Dermis microvascular lymphatic vessel endothelial cell (primary cell): ENCODE data around the gene USP17L13. TPM values are rescaled to one million over a fixed set of nuclear protein-coding genes. Genes with fewer than 3 reads are reported as not detected.
"Not testable (repeated sequence)": the region's sequence is repeated elsewhere in the genome, so short reads cannot be mapped to it uniquely, and the experiment has no call there.

Experiments
- DNase-seq, 2 donors: peaks; one replicate each; pipeline versions ENCODE4 v3.0.0 to v3.0.0-alpha.2; 2010; ENCODE audit warnings: low read depth in 2 of 2
- total RNA-seq: library from RNA; depleted of rRNA; stranded (reverse); fragments of >200 nt; gene quantifications from 2 replicates; pipeline ENCODE4 v1.2.1, GENCODE V29; 2014

The USP17L13 gene
- not detected in 2 replicates for total RNA-seq

GRCh38 chr4:9224596-9224995, at the start of gene USP17L13:
TSS of gene USP17L13 (plus strand) at chr4:9224896. CDS start at chr4:9224896, 0 bp downstream.
- DNase-seq: not testable (repeated sequence)

GRCh38 chr4:9210357-9210756, 14.3 kb upstream of the USP17L13 start, which contains the start of gene USP17L10:
TSS of gene USP17L10 (plus strand) at chr4:9210657. CDS start at chr4:9210657, 0 bp downstream.
- not testable (repeated sequence) for DNase-seq

- not testable (repeated sequence) for DNase-seq
These were observed 10.0 kb upstream of the USP17L13 start for GRCh38 chr4:9214701-9215100.

- not testable (repeated sequence) for DNase-seq
These were observed 9.6 kb upstream of the USP17L13 start, which contains the start of gene USP17L11 for GRCh38 chr4:9215105-9215504. TSS of gene USP17L11 (plus strand) at chr4:9215405. CDS start at chr4:9215405, 0 bp downstream.

- not testable (repeated sequence) for DNase-seq
These were observed 4.8 kb upstream of the USP17L13 start, which contains the start of gene USP17L12 for GRCh38 chr4:9219852-9220251. TSS of gene USP17L12 (plus strand) at chr4:9220152. CDS start at chr4:9220152, 0 bp downstream.

- DNase-seq: not testable (repeated sequence)
These were observed 5.6 kb downstream of the USP17L13 start for GRCh38 chr4:9230249-9230648.

- DNase-seq: not testable (repeated sequence)
These were observed 9.4 kb downstream of the USP17L13 start, which contains the start of gene USP17L15 for GRCh38 chr4:9234085-9234484. TSS of gene USP17L15 (plus strand) at chr4:9234385. CDS start at chr4:9234385, 0 bp downstream.

GRCh38 chr4:9238461-9238860, 13.8 kb downstream of the USP17L13 start:
- not testable (repeated sequence) for DNase-seq

GRCh38 chr4:9243579-9243978, 18.9 kb downstream of the USP17L13 start, which contains the start of gene USP17L17:
TSS of gene USP17L17 (plus strand) at chr4:9243879. CDS start at chr4:9243879, 0 bp downstream.
- not testable (repeated sequence) for DNase-seq

- not testable (repeated sequence) for DNase-seq
These were observed 23.4 kb downstream of the USP17L13 start, which contains the start of gene USP17L18 for GRCh38 chr4:9247953-9248680. TSS of gene USP17L18 (plus strand) at chr4:9248630. CDS start at chr4:9248630, 0 bp downstream.

GRCh38 chr4:9253078-9253477, 28.4 kb downstream of the USP17L13 start, which contains the start of gene USP17L19:
TSS of gene USP17L19 (plus strand) at chr4:9253378. CDS start at chr4:9253378, 0 bp downstream.
- not testable (repeated sequence) for DNase-seq

- DNase-seq: not testable (repeated sequence)
These were observed 33.1 kb downstream of the USP17L13 start, which contains the start of gene USP17L20 for GRCh38 chr4:9257824-9258223. TSS of gene USP17L20 (plus strand) at chr4:9258124. CDS start at chr4:9258124, 0 bp downstream.

- DNase-seq: not testable (repeated sequence)
These were observed 37.9 kb downstream of the USP17L13 start, which contains the start of gene USP17L21 for GRCh38 chr4:9262572-9262971. TSS of gene USP17L21 (plus strand) at chr4:9262872. CDS start at chr4:9262872, 0 bp downstream.

- DNase-seq: not testable (repeated sequence)
These were observed 42.6 kb downstream of the USP17L13 start, which contains the start of gene USP17L22 for GRCh38 chr4:9267319-9267718. TSS of gene USP17L22 (plus strand) at chr4:9267619. CDS start at chr4:9267619, 0 bp downstream.

GRCh38 chr4:9271719-9272118, 47.0 kb downstream of the USP17L13 start:
- not testable (repeated sequence) for DNase-seq

Other genes starting within 250 kb of the USP17L13 start
- gene FAM90A26, start 54.5 kb upstream of the USP17L13 start, total RNA-seq: not detected in 2 replicates
- not detected in 2 replicates for gene USP17L10, start 14.2 kb upstream of the USP17L13 start, total RNA-seq
- not detected in 2 replicates for gene USP17L11, start 9.5 kb upstream of the USP17L13 start, total RNA-seq
- not detected in 2 replicates for gene USP17L12, start 4.7 kb upstream of the USP17L13 start, total RNA-seq
- not detected in 2 replicates for gene USP17L15, start 9.5 kb downstream of the USP17L13 start, total RNA-seq
- gene USP17L17, start 19.0 kb downstream of the USP17L13 start, total RNA-seq: not detected in 2 replicates
- gene USP17L18, start 23.7 kb downstream of the USP17L13 start, total RNA-seq: not detected in 2 replicates
- not detected in 2 replicates for gene USP17L19, start 28.5 kb downstream of the USP17L13 start, total RNA-seq
- not detected in 2 replicates for gene USP17L20, start 33.2 kb downstream of the USP17L13 start, total RNA-seq
- not detected in 2 replicates for gene USP17L21, start 38.0 kb downstream of the USP17L13 start, total RNA-seq
- not detected in 2 replicates for gene USP17L22, start 42.7 kb downstream of the USP17L13 start, total RNA-seq
- gene USP17L24, start 100.3 kb downstream of the USP17L13 start, total RNA-seq: not detected in 2 replicates
- gene USP17L25, start 105.0 kb downstream of the USP17L13 start, total RNA-seq: not detected in 2 replicates
- gene USP17L26, start 109.8 kb downstream of the USP17L13 start, total RNA-seq: not detected in 2 replicates
- not detected in 2 replicates for gene USP17L5, start 114.5 kb downstream of the USP17L13 start, total RNA-seq
- gene USP17L27, start 119.3 kb downstream of the USP17L13 start, total RNA-seq: not detected in 2 replicates
- not detected in 2 replicates for gene USP17L28, start 124.0 kb downstream of the USP17L13 start, total RNA-seq
- not detected in 2 replicates for gene USP17L29, start 128.7 kb downstream of the USP17L13 start, total RNA-seq
- not detected in 2 replicates for gene USP17L30, start 138.2 kb downstream of the USP17L13 start, total RNA-seq
- gene DEFB131A, start 219.5 kb downstream of the USP17L13 start, total RNA-seq: not detected in 2 replicates